DND-41 (cell line): Measurements from ENCODE around the gene PSMD6.

Source experiments
- ATAC-seq: fragments of 200-7000 bp; cut with Tn5 transposase; 3 replicates; pipeline ENCODE4 v1.9.1; 2021; ENCODE audit warnings: low read depth; ENCODE audit not compliant: insufficient read depth
- DNase-seq: peaks from one replicate; pipeline ENCODE4 v3.0.0-alpha.2; 2020
- H2AFZ ChIP-seq: 2 replicates; pipeline ENCODE4 v1.6.0; 2012; ENCODE audit warnings: low read depth, low read length
- H3K27ac ChIP-seq: 2 replicates; pipeline ENCODE4 v1.5.1; 2012; ENCODE audit warnings: low read length, inconsistent platforms
- H3K27me3 ChIP-seq: fragments of 200-600 bp; sonication (generic); 2 replicates; pipeline ENCODE4 v1.6.0; 2012; ENCODE audit warnings: low read length, mild to moderate bottlenecking, inconsistent platforms; ENCODE audit not compliant: insufficient read depth, poor library complexity
- H3K36me3 ChIP-seq: 2 replicates; pipeline ENCODE4 v1.5.1; 2012; ENCODE audit warnings: low read length, inconsistent platforms; ENCODE audit not compliant: insufficient read depth
- H3K4me1 ChIP-seq: 2 replicates; pipeline ENCODE4 v1.5.1; 2012; ENCODE audit warnings: mild to moderate bottlenecking, low read length; ENCODE audit not compliant: insufficient read depth
- H3K4me2 ChIP-seq: 2 replicates; pipeline ENCODE4 v1.6.0; 2012; ENCODE audit warnings: mild to moderate bottlenecking, moderate library complexity, low read length, inconsistent platforms; ENCODE audit not compliant: insufficient read depth
- H3K4me3 ChIP-seq, 2 experiments: fragments of 200-600 bp in 1 of 2; shearing (Covaris generic) in 1 of 2; 2 replicates each; pipeline ENCODE4 v1.5.1; 2012 to 2016; ENCODE audit warnings: inconsistent platforms in 2 of 2, low read length in 2 of 2, mild to moderate bottlenecking in 2 of 2, low read depth in 1 of 2, moderate library complexity in 1 of 2
- H3K79me2 ChIP-seq: 2 replicates; pipeline ENCODE4 v1.6.0; 2012; ENCODE audit warnings: low read length, inconsistent platforms; ENCODE audit not compliant: insufficient read depth
- H3K9ac ChIP-seq: 2 replicates; pipeline ENCODE4 v1.6.0; 2012; ENCODE audit warnings: low read depth, mild to moderate bottlenecking, inconsistent platforms, low read length, moderate library complexity
- H3K9me3 ChIP-seq: 2 replicates; pipeline ENCODE4 v1.5.1; 2012; ENCODE audit warnings: low read length, moderate library complexity, mild to moderate bottlenecking, inconsistent platforms; ENCODE audit not compliant: insufficient read depth, severe bottlenecking
- H4K20me1 ChIP-seq: 2 replicates; pipeline ENCODE4 v1.6.0; 2012; ENCODE audit warnings: low read length; ENCODE audit not compliant: insufficient read depth
- CTCF ChIP-seq: IDR thresholded peaks from 2 replicates; pipeline ENCODE4 v1.5.1; 2012; ENCODE audit warnings: borderline replicate concordance, low read length, moderate library complexity, mild to moderate bottlenecking; ENCODE audit not compliant: poor library complexity, severe bottlenecking; ENCODE audit errors: extremely low read depth
- EZH2 ChIP-seq: IDR thresholded peaks from 3 replicates; pipeline ENCODE4 v1.6.1; 2012; ENCODE audit warnings: borderline replicate concordance, low read depth, mild to moderate bottlenecking, moderate library complexity, low read length, inconsistent platforms; ENCODE audit not compliant: severe bottlenecking

Gene PSMD6

GRCh38 chr3:64009528-64009927 is 13.8 kb downstream of the PSMD6 start:
- DNase-seq (no peak), ATAC-seq (no peak)
- no peak for TF ChIP-seq CTCF
- no peak for TF ChIP-seq EZH2
- H3K4me1 ChIP-seq, result no peaks in the 10 kb centered on the region
- H3K27ac ChIP-seq, result no peak overlapping the region
- no peak overlapping the region for H3K4me2 ChIP-seq
- H3K36me3 ChIP-seq, result peaks cover 99% of the 10 kb centered on the region
- no peaks in the 10 kb centered on the region for H3K27me3 ChIP-seq
- no peak overlapping the region for H3K4me3 ChIP-seq
- H4K20me1 ChIP-seq, result peaks cover 17% of the 10 kb centered on the region; the same call in 1 of the 2 replicates
- no peak overlapping the region for H2AFZ ChIP-seq
- no peaks in the 10 kb centered on the region for H3K9me3 ChIP-seq
- H3K79me2 ChIP-seq, result peaks cover 28% of the 10 kb centered on the region
- no peak overlapping the region for H3K9ac ChIP-seq

GRCh38 chr3:64008487-64009351 is 14.6 kb downstream of the PSMD6 start:
- ATAC-seq (no peak; the same call in 2 of the 3 replicates), DNase-seq (no peak)
- Histone ChIP-seq H3K4me2 (no peak overlapping the region), H3K9me3 (no peaks in the 10 kb centered on the region), H3K27me3 (no peaks in the 10 kb centered on the region), H3K4me3 (no peak overlapping the region), H2AFZ (no peak overlapping the region), H3K36me3 (peaks cover 99% of the 10 kb centered on the region), H4K20me1 (peaks cover 13% of the 10 kb centered on the region; the same call in 1 of the 2 replicates), H3K79me2 (peaks cover 23% of the 10 kb centered on the region), H3K4me1 (no peaks in the 10 kb centered on the region), H3K27ac (no peak overlapping the region), H3K9ac (no peak overlapping the region)
- no peak for TF ChIP-seq EZH2
- TF ChIP-seq CTCF, result no peak

- Histone ChIP-seq H3K9me3 (no peaks in the 10 kb centered on the region), H3K27ac (no peak overlapping the region), H3K4me3 (no peak overlapping the region), H3K36me3 (peaks cover 97% of the 10 kb centered on the region), H3K4me2 (no peak overlapping the region), H3K79me2 (peaks cover 21% of the 10 kb centered on the region), H3K9ac (no peak overlapping the region), H3K27me3 (no peaks in the 10 kb centered on the region), H4K20me1 (peaks cover 11% of the 10 kb centered on the region; the same call in 1 of the 2 replicates), H3K4me1 (no peaks in the 10 kb centered on the region), H2AFZ (no peak overlapping the region)
- ATAC-seq (no peak), DNase-seq (no peak)
- TF ChIP-seq CTCF (no peak), EZH2 (no peak)
These were observed 15.3 kb downstream of the PSMD6 start for GRCh38 chr3:64008017-64008416.
